LNCAP (cell line): Measurements from ENCODE around the gene SNAPC3.
A peak's percentile ranks its signal among the peaks of the same experiment; 100 is the strongest.

Experiments used
- CTCF ChIP-seq: fragments of 450-650 bp; IDR thresholded peaks from 2 replicates; pipeline ENCODE4 v1.5.1; 2017; ENCODE audit warnings: mild to moderate bottlenecking

SNAPC3 gene

GRCh38 chr9:15416880-15417279, 5.8 kb upstream of the SNAPC3 start:
- TF ChIP-seq CTCF, result peak; percentile 61

GRCh38 chr9:15417626-15418025, 5.0 kb upstream of the SNAPC3 start:
- TF ChIP-seq CTCF, result no peak

GRCh38 chr9:15420796-15421195, 1.9 kb upstream of the SNAPC3 start:
- no peak for TF ChIP-seq CTCF

- TF ChIP-seq CTCF, result no peak
Observed at GRCh38 chr9:15421532-15421931, 1.1 kb upstream of the SNAPC3 start.

GRCh38 chr9:15421990-15422371, 695 bp upstream of the SNAPC3 start:
- no peak for TF ChIP-seq CTCF

- no peak for TF ChIP-seq CTCF
Observed at GRCh38 chr9:15423231-15423985, 732 bp downstream of the SNAPC3 start.

- no peak for TF ChIP-seq CTCF
Observed at GRCh38 chr9:15426019-15426418, 3.3 kb downstream of the SNAPC3 start.
